ENCODE results near the gene EFNB1. TPM values are rescaled to one million over a fixed set of nuclear protein-coding genes. Genes with fewer than 3 reads are reported as not detected.

Gene EFNB1
- total RNA-seq, 4 donors from 2014 or later: 97.8 to 109 (median 102) TPM

GRCh38 chrX:68843992-68844391, 15.2 kb downstream of the EFNB1 start:
- intact Hi-C loops (cut with DNase I; ENCODE audit: low total_unique reads): no loop called here
- TF ChIP-seq CTCF (IDR thresholded peaks at IDR 0.05): no peak
- no peak for TF ChIP-seq POLR2A (IDR thresholded peaks at IDR 0.05)
- H3K4me3 ChIP-seq (ENCODE audit: low read depth, poor library complexity, severe bottlenecking): no peak overlapping the region
- DNase-seq (ENCODE audit: low spot score in 2 of 2): no peak
- 67% methylated on average over 1 of the region's 1 CpG; no CpG with 5 or more reads in 1 of the 2 donors for WGBS, 2 donors

- WGBS, 2 donors: 69 to 81% methylated on average over 5 of the region's 5 CpGs
- intact Hi-C loops (cut with DNase I; ENCODE audit: low total_unique reads): no loop called here
Measured at GRCh38 chrX:68844581-68844980, 15.8 kb downstream of the EFNB1 start.

GRCh38 chrX:68846536-68846935, 17.7 kb downstream of the EFNB1 start:
- no peak overlapping the region for H3K4me3 ChIP-seq (ENCODE audit: low read depth, poor library complexity, severe bottlenecking)
- DNase-seq (ENCODE audit: low spot score in 2 of 2): no peak
- intact Hi-C loops (cut with DNase I; ENCODE audit: low total_unique reads): no loop called here
- WGBS, 2 donors: 54 to 56% methylated on average over 5 to 6 of the region's 6 CpGs
- TF ChIP-seq CTCF (IDR thresholded peaks at IDR 0.05) (no peak), POLR2A (IDR thresholded peaks at IDR 0.05) (no peak)

More at GRCh38 chrX:68844581-68844980, 15.8 kb downstream of the EFNB1 start:
- TF ChIP-seq POLR2A (IDR thresholded peaks at IDR 0.05): no peak
- no peak for TF ChIP-seq CTCF (IDR thresholded peaks at IDR 0.05)
- no peak overlapping the region for H3K4me3 ChIP-seq (ENCODE audit: low read depth, poor library complexity, severe bottlenecking)
- DNase-seq (ENCODE audit: low spot score in 2 of 2): no peak

- TF ChIP-seq CTCF (IDR thresholded peaks at IDR 0.05): no peak
- TF ChIP-seq POLR2A (IDR thresholded peaks at IDR 0.05): no peak
- intact Hi-C loops (cut with DNase I; ENCODE audit: low total_unique reads): no loop called here
- H3K4me3 ChIP-seq (ENCODE audit: low read depth, poor library complexity, severe bottlenecking): no peak overlapping the region
- WGBS, 2 donors: 45 to 74% methylated on average over 3 to 4 of the region's 4 CpGs
- no peak for DNase-seq (ENCODE audit: low spot score in 2 of 2)
Measured at GRCh38 chrX:68847172-68847571, 18.4 kb downstream of the EFNB1 start.

GRCh38 chrX:68848189-68848940, 19.5 kb downstream of the EFNB1 start:
- 61 to 79% methylated on average over 8 of the region's 8 CpGs for WGBS, 2 donors

More at GRCh38 chrX:68848189-68848940, 19.5 kb downstream of the EFNB1 start:
- no peak overlapping the region for H3K4me3 ChIP-seq (ENCODE audit: low read depth, poor library complexity, severe bottlenecking)
- TF ChIP-seq CTCF (IDR thresholded peaks at IDR 0.05) (no peak), POLR2A (IDR thresholded peaks at IDR 0.05) (no peak)
- DNase-seq (ENCODE audit: low spot score in 2 of 2): no peak
- intact Hi-C loops (cut with DNase I; ENCODE audit: low total_unique reads): no loop called here
